Activated T-cell treated with anti-CD3 and anti-CD28 coated beads for 24 hours (primary cell): ENCODE measurements around the gene TRPV3.
"Not testable (repeated sequence)": the region's sequence is repeated elsewhere in the genome, so short reads cannot be mapped to it uniquely, and the experiment has no call there.

ENCODE experiments used
- DNase-seq: peaks from one replicate; pipeline ENCODE4 v3.0.0-alpha.2; 2020; ENCODE audit warnings: low read depth

Gene TRPV3

DNA sequence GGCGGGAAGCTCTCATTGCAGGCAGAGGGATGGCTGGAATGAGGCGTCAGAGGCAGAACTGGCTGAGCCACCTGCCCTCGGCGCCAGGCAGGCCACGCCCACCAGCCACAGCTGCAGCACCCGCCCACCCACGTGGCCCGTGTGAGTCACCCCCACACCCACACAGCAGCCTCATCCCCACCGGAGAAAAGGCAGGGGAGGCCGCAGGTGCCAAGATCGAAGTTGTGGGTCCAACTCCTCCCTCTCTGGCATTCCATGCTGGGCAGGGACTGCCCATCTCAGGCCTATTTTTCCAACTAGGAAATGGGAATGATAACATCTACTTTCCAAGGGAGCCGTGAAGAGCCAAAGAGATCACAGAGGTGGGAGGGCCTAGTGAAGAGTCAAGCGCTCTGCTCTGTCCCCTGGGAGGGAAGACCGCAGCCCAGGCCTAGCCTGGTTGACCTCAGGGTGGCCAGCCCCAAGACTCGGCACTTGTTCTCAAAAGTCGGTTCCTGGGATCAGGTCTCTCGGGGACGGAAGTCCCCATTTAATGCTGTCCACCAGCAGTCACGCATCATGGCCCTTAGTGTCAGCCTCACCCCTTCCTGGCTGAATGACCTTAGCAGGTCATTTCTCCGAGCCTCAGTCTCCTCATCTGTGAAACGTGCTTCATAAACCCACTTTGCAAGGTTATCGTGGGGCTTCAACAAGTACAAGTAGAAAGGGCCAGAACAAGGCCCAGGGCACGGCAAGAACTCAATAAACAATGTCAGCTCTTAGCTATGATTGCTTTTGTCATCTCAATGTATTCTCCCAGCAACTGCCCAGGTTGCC is at the start of gene TRPV3:
Gene TRPV3 (minus strand): TSS at position 45 of the 816 bp plus-strand sequence. CDS start 2,962 bp downstream, outside the sequence.
- peak; percentile 30 for DNase-seq

- no peak for DNase-seq
Observed at GRCh38 chr17:3603870-3604259, 46.3 kb upstream of the TRPV3 start.

DNA sequence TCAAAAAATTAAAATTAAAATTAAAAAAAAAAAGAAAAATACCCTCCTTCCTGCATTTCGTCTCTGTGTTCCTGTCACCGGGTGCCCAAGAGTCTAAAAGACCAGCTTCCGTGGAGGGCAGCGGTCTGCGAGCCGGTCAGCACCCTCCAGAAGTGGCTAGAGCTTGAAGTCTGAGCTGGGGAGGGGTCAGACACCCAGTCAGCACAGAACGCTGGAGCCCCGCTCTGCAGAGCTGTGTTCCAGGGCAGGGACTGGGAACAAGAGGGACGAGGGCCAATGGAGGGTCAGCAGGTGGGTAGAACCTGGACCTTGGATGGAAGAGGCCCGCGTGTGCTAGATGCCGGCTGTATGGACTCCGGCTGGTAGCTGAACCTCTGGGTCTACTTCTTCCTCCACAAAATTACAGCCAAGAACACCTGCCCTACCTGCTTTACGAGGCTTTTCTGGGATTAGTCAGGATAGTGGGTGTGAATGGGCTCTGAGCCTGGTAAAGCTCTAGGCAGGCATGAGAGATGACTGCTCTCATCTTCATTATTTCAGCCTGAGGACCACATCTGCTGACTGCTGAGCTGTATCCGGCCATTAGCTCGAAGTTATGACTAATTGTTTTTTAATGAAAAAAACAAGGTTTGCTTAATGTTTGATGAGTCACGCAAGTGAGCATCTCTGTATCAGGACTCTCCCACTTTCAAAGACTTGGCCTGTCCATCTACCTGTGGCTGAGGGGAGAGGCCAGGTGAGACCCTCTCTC is 45.7 kb upstream of the TRPV3 start:
- no peak for DNase-seq

GRCh38 chr17:3602499-3602898 is 44.9 kb upstream of the TRPV3 start:
- no peak for DNase-seq

DNA sequence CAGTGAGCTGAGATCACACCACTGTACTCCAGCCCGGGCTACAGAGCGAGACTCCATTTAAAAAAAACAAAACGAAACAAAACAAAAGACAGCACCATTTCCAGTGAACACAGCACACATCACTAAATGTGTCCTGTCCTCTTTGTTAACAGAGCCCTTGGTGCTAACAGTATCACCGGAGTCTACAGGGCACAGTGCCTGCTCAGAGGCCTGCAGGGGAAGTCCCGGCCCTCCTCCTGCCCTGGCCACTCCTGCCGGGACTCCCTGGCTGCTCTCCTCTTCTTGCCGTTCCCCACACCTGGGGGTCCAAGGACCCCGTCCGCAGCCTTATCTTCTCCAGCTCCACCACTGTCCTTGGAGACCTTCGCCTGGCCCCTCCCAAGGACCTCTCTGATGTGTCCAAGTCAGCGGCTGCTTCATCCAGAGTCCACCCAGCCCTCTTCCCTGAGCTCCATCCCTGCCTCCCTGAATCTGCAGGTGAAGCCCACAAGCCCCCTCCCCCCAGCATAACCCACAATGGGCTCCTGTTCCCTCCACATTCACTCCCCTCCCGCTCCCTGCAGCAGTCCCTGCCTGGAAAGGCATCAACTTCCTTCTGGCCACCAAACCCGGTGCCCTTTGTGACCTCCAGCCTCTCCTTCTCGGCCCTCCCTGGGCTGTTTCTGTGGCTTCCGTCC is 43.1 kb upstream of the TRPV3 start:
- DNase-seq = no peak

- no peak for DNase-seq
Observed at GRCh38 chr17:3598078-3598477, 40.5 kb upstream of the TRPV3 start.

DNA sequence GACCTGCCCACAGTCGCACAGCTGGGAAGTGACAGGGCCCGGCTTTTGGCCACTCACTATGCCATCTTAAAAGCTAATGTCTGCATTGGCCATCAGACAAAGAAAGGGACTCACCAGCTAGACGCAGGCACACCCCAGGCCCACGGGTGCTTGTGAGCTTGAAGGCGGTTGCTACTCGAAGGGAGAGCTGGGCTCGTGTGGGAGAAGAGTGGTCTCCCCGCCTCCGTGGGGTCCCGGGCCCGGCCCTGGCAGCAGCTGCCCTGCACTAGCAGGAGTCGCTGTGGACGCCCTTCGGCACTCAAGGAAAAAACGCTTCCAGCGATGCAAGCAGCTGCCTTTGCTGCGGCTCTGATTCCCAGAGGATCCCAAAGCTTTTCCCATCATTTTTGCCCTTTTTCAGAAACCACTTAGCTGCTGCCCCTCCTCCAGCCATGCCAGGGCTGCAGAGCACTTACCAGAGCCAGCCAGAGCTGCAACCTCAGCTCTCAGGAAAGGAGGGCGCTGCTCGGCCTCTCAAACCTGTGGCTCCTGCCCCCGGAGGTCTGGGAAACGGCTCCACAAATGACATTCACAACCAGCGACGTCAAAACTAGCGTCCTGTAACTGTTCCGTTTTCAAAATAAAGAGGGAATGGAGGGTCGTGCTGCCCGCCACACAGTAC is 39.3 kb upstream of the TRPV3 start:
- DNase-seq = no peak

GRCh38 chr17:3594976-3595375 is 37.4 kb upstream of the TRPV3 start:
- no peak for DNase-seq

- no peak for DNase-seq
Observed at GRCh38 chr17:3594051-3594800, 36.6 kb upstream of the TRPV3 start.

DNA sequence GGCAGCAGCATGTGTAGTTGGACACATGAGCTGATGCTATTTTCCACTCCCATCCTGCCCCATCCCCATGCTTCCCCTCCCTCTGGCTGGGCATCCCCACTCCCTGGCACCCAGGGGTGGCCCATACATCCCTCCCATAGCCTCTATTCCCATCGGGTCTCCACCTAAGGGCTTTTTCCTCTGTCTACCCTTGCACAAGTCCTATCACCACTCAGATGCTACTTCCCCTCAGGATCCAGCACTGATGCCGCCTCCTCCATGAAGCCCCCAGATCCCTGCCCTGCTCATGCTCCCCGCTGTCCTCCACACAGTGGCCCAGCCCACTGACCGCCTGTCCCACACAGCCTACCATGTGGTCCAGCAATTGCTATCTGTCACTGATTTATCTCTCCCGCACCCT is 35.8 kb upstream of the TRPV3 start:
- no peak for DNase-seq

DNA sequence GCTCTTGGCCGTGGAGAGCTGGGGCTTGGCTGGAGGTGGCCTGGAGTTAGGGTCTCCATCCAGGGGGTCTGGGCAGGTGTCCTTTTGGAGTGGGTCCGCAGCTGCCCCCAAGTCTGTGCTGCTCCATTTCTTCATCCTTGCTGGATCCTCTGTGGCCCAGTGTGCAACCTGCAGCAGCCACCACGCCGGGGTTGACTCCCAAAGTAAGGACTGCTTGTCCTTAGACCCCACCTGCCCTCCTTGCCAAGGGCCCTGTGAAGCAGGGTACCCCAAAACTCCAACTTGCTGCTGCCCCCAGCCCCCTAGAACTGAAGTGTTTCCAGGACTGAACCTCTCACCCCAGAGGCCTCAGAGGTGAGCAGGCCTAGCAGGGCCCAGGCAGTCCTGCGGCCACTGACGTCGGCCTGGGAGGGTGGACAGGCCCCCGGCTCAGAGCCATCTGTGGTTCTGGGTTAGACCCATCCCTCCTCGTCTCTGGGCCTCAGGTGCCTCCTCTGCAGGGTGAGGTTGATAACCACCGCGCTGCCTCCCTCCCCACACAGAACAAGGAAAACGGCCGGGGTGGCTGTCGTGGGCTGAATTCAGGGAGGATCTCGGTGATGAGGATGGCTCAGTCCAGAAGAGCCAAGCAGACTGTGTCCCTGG is 34.7 kb upstream of the TRPV3 start:
- no peak for DNase-seq

DNA sequence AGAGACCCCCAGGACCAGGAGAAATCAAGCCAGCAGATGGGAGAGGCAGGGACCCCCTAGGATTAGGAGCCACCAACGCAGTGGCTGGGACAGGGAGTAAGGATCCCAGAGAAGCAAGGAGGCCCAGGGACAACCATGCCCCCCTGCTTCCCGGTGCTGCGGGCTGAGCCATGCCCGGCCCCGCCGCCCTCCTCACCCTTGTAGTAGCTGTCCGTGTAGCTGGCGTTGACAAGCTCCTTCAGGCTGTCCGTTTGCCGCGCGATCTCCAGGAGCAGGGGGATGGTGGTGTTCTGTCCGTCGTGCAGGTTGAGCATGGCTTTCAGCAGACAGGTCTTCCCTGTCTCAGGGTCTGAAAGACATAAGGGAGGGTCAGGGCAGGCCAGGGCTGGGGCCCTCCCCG is 33.2 kb upstream of the TRPV3 start:
- no peak for DNase-seq

DNA sequence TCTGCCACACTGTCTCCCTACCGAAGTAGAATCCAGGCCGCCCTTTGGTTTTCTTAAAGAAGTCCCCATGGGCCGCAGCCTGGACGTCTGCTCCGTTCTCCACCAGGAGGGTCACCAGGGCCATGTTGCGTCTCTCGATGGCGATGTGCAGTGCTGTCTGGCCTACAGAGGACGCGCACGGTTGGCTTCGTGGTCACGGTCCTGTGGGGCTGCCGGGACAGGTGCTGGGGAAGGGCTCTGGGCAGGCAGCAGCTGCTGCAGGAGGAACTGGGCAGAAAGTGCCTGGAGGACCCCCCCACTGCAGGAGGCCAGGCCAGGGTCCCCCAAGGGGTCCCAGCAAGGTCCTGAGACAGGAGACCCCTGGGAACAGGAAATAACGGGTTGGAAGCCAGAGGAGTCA is 32.6 kb upstream of the TRPV3 start:
- DNase-seq = no peak

DNA sequence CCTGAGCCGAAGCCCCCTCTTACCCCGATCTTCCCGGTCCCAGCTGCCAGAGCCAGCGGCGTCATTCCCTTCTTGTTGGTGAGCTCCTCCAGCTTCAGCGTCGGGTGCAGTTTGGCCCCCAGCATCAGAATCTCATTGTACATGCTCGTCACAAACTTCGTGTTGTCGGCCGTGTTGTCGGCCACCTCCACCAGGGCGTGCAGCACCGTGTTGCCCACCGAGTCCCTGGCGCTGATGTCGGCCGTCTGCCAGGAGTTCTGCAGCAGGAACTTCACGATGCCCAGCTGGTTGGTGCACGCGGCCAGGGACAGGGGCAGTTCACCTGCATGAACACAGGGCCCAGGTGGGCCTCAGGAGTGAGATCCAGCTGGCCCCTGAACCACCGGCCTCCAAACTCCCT is 32.2 kb upstream of the TRPV3 start:
- DNase-seq = no peak

- no peak for DNase-seq
Observed at GRCh38 chr17:3585826-3586225, 28.2 kb upstream of the TRPV3 start.

DNA sequence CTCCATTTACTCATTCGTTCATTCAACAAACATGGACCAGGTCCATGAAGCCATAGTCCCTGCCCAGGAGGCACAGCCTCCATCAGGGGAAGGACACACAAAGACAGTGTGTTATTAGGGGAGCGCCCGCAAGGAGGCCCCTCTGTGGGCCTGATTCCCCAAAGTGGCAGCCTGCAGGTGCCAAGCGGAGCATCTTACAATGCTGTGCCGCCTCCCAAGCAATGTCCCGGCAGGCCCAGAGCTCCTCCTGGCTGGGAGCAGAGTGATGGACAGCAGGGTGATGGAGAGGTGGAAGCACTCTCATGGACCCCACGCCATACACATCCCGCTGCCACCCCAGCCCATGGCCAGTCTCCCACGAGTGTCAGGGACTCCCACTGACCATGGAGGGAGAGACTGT is 25.8 kb upstream of the TRPV3 start:
- DNase-seq = no peak

DNA sequence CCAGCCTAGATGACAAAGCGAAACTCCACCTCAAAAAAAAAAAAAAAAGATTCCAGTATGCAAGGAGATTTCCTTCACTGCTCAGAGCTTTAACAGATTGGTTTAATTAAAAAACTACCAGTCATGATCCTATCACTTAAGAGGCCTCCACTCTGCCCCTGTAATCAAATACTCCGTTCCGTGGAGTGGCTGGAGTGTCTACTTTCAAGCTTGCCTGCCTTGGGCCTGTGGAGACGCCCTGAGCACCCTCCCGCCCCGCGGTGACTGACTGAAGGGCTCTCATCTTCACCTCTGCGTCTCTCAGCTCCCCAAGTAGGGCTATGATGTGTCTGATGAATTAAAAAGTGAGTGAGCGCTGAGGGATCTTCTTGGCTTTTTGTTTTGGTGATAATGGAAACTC is 25.3 kb upstream of the TRPV3 start:
- no peak for DNase-seq

GRCh38 chr17:3578667-3579066 is 21.1 kb upstream of the TRPV3 start:
- not testable (repeated sequence) for DNase-seq

GRCh38 chr17:3576970-3577369 is 19.4 kb upstream of the TRPV3 start:
- no peak for DNase-seq

DNA sequence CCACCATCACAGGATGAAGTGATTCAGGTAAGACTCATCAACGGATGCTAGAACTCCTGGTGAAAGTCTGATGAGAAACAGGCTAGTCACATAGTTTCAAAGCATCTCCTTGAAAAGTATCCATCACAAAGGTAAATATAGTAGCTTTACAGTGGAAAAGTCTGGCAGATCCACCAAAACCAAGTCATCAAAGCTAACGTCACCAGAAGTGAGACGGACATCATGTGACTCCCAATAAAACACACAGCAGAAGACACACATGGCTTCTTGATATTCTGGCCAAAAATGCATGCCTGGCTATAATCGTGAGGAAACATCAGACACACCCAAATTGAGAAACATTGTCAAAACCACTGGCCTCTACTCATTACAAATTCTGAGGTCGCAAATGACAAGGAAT is 17.9 kb upstream of the TRPV3 start:
- DNase-seq = no peak

DNA sequence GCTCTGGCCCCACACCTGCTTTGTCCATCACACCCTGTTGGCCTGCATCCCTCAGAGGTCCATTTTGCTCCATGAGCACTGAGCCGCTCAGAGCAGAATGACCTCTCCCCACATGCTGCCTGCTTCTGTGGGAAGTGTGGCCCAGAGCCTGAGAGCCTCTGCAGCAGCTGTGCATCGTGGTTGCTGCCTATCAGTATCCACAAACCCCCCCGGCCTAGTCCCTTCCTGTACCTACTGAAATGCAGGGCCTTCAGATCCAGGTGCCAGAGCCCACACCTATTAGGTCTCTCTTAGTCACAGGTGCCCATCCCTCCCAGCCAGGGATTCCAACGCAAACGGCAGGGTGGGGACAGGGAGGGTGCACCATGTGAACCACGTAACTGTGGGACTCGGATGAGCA is 16.6 kb upstream of the TRPV3 start:
- no peak for DNase-seq
